Measurements from ENCODE around the gene ZNF710.
"Not testable (repeated sequence)": the region's sequence is repeated elsewhere in the genome, so short reads cannot be mapped to it uniquely, and the experiment has no call there.

GRCh38 chr15:89977836-89978235 lies 23.3 kb upstream of the ZNF710 start:
- not testable (repeated sequence) for TF ChIP-seq EZH2 (IDR thresholded peaks at IDR 0.05; ENCODE audit: borderline replicate concordance, low read depth, low read length, severe bottlenecking); CTCF (IDR thresholded peaks at IDR 0.05; ENCODE audit: borderline replicate concordance, extremely low read depth, low read length, poor library complexity, severe bottlenecking)

Data from DND-41 (cell line).